ENCODE data around the gene CAPNS1.

DNA sequence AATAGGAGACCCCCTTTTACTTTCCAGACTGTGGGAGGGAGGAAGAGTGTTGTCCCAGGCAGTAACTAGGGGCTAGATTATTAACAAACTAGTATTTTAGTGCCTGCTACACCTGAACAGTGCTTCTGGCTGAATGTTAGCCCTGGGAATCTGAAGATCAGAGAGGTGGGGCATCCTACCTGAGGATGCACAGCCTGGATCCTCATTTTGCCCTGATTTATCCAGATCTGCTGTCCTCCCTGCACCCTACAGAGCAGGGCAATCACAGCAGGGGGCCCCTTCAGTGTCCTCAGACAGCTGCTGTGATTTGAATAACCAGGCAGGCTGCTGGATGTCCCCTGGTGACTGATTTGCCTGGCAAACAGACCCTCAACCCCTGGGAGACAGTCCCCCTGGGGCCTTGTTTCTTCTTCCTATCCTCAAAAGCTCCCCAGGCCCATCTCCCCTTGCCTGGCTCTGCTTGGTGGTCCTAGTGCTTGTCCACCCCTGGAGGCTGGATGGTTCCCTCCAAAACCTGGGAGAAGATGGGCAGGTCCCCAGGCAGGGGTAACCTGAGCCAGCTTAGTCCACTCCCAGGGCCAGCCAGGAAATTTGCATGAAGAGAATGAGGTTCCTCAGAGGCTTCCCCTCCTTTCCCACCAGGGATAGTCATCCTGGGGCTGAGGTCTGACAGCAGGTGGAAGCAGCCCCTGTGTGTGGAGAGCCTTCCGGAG is 29.2 kb upstream of the CAPNS1 start, which contains the start of gene OVOL3:
- TF ChIP-seq, protein P1, sequence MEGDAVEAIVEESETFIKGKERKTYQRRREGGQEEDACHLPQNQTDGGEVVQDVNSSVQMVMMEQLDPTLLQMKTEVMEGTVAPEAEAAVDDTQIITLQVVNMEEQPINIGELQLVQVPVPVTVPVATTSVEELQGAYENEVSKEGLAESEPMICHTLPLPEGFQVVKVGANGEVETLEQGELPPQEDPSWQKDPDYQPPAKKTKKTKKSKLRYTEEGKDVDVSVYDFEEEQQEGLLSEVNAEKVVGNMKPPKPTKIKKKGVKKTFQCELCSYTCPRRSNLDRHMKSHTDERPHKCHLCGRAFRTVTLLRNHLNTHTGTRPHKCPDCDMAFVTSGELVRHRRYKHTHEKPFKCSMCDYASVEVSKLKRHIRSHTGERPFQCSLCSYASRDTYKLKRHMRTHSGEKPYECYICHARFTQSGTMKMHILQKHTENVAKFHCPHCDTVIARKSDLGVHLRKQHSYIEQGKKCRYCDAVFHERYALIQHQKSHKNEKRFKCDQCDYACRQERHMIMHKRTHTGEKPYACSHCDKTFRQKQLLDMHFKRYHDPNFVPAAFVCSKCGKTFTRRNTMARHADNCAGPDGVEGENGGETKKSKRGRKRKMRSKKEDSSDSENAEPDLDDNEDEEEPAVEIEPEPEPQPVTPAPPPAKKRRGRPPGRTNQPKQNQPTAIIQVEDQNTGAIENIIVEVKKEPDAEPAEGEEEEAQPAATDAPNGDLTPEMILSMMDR (IDR thresholded peaks at IDR 0.05; ENCODE audit: insufficient read depth, low read length): no peak
- TF ChIP-seq, protein P2, sequence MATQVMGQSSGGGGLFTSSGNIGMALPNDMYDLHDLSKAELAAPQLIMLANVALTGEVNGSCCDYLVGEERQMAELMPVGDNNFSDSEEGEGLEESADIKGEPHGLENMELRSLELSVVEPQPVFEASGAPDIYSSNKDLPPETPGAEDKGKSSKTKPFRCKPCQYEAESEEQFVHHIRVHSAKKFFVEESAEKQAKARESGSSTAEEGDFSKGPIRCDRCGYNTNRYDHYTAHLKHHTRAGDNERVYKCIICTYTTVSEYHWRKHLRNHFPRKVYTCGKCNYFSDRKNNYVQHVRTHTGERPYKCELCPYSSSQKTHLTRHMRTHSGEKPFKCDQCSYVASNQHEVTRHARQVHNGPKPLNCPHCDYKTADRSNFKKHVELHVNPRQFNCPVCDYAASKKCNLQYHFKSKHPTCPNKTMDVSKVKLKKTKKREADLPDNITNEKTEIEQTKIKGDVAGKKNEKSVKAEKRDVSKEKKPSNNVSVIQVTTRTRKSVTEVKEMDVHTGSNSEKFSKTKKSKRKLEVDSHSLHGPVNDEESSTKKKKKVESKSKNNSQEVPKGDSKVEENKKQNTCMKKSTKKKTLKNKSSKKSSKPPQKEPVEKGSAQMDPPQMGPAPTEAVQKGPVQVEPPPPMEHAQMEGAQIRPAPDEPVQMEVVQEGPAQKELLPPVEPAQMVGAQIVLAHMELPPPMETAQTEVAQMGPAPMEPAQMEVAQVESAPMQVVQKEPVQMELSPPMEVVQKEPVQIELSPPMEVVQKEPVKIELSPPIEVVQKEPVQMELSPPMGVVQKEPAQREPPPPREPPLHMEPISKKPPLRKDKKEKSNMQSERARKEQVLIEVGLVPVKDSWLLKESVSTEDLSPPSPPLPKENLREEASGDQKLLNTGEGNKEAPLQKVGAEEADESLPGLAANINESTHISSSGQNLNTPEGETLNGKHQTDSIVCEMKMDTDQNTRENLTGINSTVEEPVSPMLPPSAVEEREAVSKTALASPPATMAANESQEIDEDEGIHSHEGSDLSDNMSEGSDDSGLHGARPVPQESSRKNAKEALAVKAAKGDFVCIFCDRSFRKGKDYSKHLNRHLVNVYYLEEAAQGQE (IDR thresholded peaks at IDR 0.05; ENCODE audit: insufficient replicate concordance, low read depth): no peak
- TF ChIP-seq SPI1 (IDR thresholded peaks at IDR 0.05; ENCODE audit: borderline replicate concordance, low read depth): no peak
- TF ChIP-seq POLR2AphosphoS5 (IDR thresholded peaks at IDR 0.05; ENCODE audit: low read depth): no peak
- no peak for TF ChIP-seq GABPA (IDR thresholded peaks at IDR 0.05; ENCODE audit: low read depth)

Measured in HL-60 (cell line).